GM12892 (cell line): ENCODE measurements around the gene GFER.

ENCODE experiments used
- POLR2A ChIP-seq: IDR thresholded peaks from 2 replicates; pipeline ENCODE4 v1.6.1; 2011; ENCODE audit warnings: low read depth, low read length, control low read depth
- POLR2AphosphoS5 ChIP-seq: IDR thresholded peaks from 2 replicates; pipeline ENCODE4 v1.6.1; 2011; ENCODE audit warnings: low read depth, low read length, control low read depth

DNA sequence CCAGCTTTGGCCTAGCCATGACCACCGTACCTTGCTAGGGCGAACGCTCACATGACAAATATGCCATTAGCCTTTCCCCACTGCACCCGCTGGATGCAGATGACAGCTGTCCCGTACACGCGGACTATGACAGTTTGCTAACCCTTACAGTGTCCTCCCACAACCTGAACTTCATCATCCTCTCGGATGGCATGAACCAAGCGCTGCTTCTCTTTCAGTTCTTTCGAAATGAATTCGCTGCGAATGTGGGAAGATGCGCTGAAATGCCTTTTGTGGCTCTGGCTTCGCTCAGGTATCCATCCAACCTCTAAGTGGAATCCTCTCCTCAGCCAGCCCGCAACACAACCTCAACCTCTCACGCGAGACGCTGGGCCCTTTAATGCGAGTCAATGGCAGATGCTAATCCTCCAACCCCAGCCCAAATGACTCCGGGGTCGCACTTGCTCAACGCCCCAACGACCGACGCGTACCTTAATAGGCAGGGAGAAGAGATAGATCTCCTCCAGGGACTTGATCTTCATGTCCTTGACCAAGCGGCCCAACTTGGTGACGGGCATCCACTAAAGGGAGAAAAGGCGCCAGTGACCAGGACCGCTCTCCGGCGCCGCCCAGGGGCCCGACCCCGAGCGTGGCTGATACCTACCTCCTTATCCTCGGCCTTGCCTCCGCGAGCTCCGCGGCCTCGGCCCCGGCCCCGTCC is 20.0 kb upstream of the GFER start:
- TF ChIP-seq POLR2AphosphoS5 (peak; percentile 72), POLR2A (peak; percentile 71)
